Esophagus squamous epithelium (tissue), 4 donors: Measurements from ENCODE around the gene BCL2.

ENCODE experiments used
- POLR2A ChIP-seq, 4 donors: fragments of 450-650 bp; IDR thresholded peaks; one replicate each; pipeline ENCODE4 v1.6.1; 2017; ENCODE audit warnings: antibody characterized with exemption in 4 of 4, mild to moderate bottlenecking in 4 of 4, moderate library complexity in 3 of 4
- TF ChIP-seq, protein P1 (sequence below), 6 experiments: fragments of 450-650 bp in 4 of 6; fragments of 200-600 bp in 2 of 6; sonication (generic) in 2 of 6; IDR thresholded peaks; one replicate each; pipeline ENCODE4 v1.5.1; 2016 to 2019; ENCODE audit warnings: antibody characterized with exemption in 6 of 6, mild to moderate bottlenecking in 4 of 6, moderate library complexity in 4 of 6

DNA sequence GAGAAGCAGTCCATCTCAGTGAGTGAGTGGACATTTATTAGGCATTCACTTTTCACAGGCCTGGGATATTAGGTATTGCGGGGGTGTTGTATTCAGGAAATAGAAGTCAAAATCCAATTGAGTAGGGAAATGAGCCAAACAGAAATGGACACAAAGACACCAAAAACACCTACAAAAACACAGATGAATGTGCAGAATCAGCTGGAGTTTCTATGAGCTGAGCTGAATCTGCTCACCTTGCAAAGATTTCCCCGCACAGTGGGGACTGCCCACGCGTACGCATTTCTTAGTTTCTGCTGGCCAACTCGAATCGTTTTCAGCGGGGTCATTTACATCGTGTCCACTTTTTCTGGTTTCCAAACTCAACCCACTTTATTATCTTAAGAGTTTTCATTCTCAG is 160.0 kb downstream of the BCL2 start:
- TF ChIP-seq POLR2A (IDR thresholded peaks at IDR 0.05): no peak
- TF ChIP-seq, protein P1, sequence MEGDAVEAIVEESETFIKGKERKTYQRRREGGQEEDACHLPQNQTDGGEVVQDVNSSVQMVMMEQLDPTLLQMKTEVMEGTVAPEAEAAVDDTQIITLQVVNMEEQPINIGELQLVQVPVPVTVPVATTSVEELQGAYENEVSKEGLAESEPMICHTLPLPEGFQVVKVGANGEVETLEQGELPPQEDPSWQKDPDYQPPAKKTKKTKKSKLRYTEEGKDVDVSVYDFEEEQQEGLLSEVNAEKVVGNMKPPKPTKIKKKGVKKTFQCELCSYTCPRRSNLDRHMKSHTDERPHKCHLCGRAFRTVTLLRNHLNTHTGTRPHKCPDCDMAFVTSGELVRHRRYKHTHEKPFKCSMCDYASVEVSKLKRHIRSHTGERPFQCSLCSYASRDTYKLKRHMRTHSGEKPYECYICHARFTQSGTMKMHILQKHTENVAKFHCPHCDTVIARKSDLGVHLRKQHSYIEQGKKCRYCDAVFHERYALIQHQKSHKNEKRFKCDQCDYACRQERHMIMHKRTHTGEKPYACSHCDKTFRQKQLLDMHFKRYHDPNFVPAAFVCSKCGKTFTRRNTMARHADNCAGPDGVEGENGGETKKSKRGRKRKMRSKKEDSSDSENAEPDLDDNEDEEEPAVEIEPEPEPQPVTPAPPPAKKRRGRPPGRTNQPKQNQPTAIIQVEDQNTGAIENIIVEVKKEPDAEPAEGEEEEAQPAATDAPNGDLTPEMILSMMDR (IDR thresholded peaks at IDR 0.05): no peak
